Measurements from ENCODE around the gene FYN. TPM values are rescaled to one million over a fixed set of nuclear protein-coding genes. Genes with fewer than 3 reads are reported as not detected.

FYN gene
- total and polyA plus RNA-seq, 2 of the 4 experiments (the other 2 are of a cell fraction): 30.8 to 36.4 TPM

DNA sequence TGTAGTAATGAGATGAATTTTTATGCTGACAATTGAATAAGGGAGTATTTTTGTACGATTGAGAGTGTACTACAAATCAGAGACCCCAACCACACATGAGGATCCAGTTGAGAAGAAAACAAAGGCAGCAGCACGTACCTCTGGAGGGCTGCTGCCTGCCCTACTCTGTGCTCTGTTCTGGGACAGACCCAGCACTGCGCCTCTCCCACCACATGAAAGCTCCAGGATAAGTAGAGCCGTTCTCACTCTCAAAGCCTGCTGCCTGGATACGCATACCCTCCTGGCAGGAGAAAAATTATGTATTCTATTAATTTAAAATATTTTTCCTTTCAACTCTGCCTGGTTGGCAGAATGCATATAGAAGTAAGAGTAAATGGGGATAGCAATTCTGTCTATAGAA lies 256.1 kb downstream of the FYN start:
- no peak overlapping the region for H2AK9ac ChIP-seq (replicated peaks; ENCODE audit: low read depth, low read length, poor library complexity)
- no peak overlapping the region for H3K56ac ChIP-seq (ENCODE audit: extremely low read depth, insufficient read depth, low read length)
- H4K20me1 ChIP-seq (ENCODE audit: insufficient read depth, low read length): no peaks in the 10 kb centered on the region
- H2BK20ac ChIP-seq (ENCODE audit: low read depth, low read length): no peak overlapping the region
- ATAC-seq (ENCODE audit: low read depth) (no peak), DNase-seq (no peak)
- no peaks in the 10 kb centered on the region; the same call in 1 of the 2 replicates for H3K9me1 ChIP-seq (ENCODE audit: insufficient read depth, low read length)
- no peaks in the 10 kb centered on the region for H3K4me1 ChIP-seq (ENCODE audit: control insufficient read depth, insufficient read depth, low read length)
- ChIA-PET POLR2A (ENCODE audit: unreplicated experiment) (no interaction called here), CTCF (no interaction called here)
- no peaks in the 10 kb centered on the region; the same call in 1 of the 2 replicates for H3K9me3 ChIP-seq (ENCODE audit: control insufficient read depth, insufficient read depth, low read length)
- TF ChIP-seq NFE2L2 (IDR thresholded peaks at IDR 0.05; ENCODE audit: low read depth, low read length): no peak
- 100% methylated on average over 1 of the region's 5 CpGs; no CpG with 5 or more reads in 1 of the 2 experiments for WGBS, 2 experiments (ENCODE audit: extremely low coverage in 2 of 2, insufficient read length in 1 of 2)
- no peak overlapping the region for H3K4ac ChIP-seq (ENCODE audit: low read depth, low read length)
- H2AFZ ChIP-seq (replicated peaks; ENCODE audit: low read length, poor library complexity): no peak overlapping the region
- H2BK5ac ChIP-seq (ENCODE audit: low read depth, low read length, poor library complexity, severe bottlenecking): no peak overlapping the region
- intact Hi-C loops (cut with micrococcal nuclease): no loop called here
- H2AK5ac ChIP-seq (ENCODE audit: low read depth, low read length): no peak overlapping the region
- H3K18ac ChIP-seq (ENCODE audit: low read depth, low read length): no peak overlapping the region
- no peak overlapping the region for H3K14ac ChIP-seq (replicated peaks; ENCODE audit: low read depth, low read length)
- BruUV-seq (replicated peaks): no TSS peak
- no peak overlapping the region for H3K9ac ChIP-seq (ENCODE audit: low read depth, low read length)
- no peak overlapping the region for H2BK15ac ChIP-seq (ENCODE audit: low read depth, low read length)
- dilution Hi-C loops (cut with HindIII; ENCODE audit: low sequenced_read_pairs, unreplicated experiment): no loop called here
- H4K5ac ChIP-seq (ENCODE audit: low read depth, low read length): no peak overlapping the region
- H2BK120ac ChIP-seq (ENCODE audit: low read depth, low read length): no peak overlapping the region
- H3K4me3 ChIP-seq (ENCODE audit: insufficient read depth, low read depth, low read length): no peak overlapping the region
- no peak overlapping the region for H3K23ac ChIP-seq (ENCODE audit: low read depth, low read length)
- H3K27ac ChIP-seq (ENCODE audit: insufficient read depth, low read length): no peak overlapping the region
- H3K79me1 ChIP-seq (ENCODE audit: low read depth in 1 of 2, low read length in 2 of 2): no peaks in the 10 kb centered on the region
- H4K91ac ChIP-seq (ENCODE audit: insufficient read depth, low read depth, low read length): no peak overlapping the region
- H3K36me3 ChIP-seq (ENCODE audit: control insufficient read depth, insufficient read depth, low read length): no peaks in the 10 kb centered on the region; the same call in 1 of the 2 replicates
- H3K4me2 ChIP-seq (ENCODE audit: low read depth, low read length): no peak overlapping the region
- H3K27me3 ChIP-seq (ENCODE audit: control insufficient read depth, insufficient read depth, low read length): no peaks in the 10 kb centered on the region; the same call in 1 of the 2 replicates
- no peak overlapping the region for H4K8ac ChIP-seq (ENCODE audit: low read depth in 2 of 2, low read length in 2 of 2)
- in situ Hi-C loops (cut with MboI; ENCODE audit: low sequenced_read_pairs): no loop called here

Measured in IMR-90 (cell line).